GM19035 (cell line): ENCODE results near the gene URB1.
"Not testable (repeated sequence)": the region's sequence is repeated elsewhere in the genome, so short reads cannot be mapped to it uniquely, and the experiment has no call there.

Source experiments
- ATAC-seq: cut with Tn5 transposase; IDR thresholded peaks from one replicate; pipeline ENCODE4 v1.9.1; 2021; ENCODE audit not compliant: unreplicated experiment

The URB1 gene

GRCh38 chr21:32298658-32299081 is 94.1 kb downstream of the URB1 start, which contains the start of gene MRAP:
Gene MRAP (plus strand): TSS chr21:32298855. CDS start chr21:32298972, 117 bp downstream.
- no peak for ATAC-seq

- no peak for ATAC-seq
These were observed 94.7 kb downstream of the URB1 start for GRCh38 chr21:32298148-32298559.

DNA sequence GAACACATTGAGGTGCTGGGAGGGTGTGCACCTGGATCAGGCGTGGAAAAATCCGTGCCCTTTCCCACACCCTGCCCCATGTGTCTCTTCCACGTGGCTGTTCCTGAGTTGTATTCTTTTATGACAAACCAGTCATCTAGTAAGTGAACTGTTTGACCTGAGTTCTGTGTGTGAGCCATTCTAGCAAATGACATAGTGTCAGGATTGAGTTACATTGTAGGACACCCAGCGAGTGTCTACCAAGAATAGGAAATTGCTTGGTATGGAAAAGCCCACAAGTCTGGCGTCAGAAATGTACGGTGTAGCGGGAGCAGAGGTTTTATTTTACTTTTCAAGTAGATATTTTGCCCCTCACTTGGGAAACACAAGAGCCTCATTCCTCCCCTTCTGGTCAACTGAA is 95.4 kb downstream of the URB1 start:
- ATAC-seq: no peak

DNA sequence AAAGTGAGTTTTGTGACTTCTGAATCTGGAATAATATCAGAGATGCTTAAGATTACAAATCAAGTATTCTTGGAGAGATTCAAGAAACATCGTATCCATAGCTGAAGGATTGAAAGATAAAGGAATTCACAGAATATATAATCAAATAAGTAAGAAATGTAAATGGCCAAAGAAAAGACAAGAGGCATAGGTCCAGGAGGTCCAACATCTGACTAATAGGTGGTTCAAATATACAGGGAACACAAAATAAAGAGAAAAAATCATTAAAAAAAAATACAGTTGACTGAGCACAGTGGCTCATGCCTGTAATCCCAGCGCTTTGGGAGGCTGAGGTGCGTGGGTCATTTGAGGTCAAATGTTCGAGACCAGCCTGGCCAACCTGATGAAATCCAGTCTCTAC is 107.3 kb downstream of the URB1 start:
- ATAC-seq: no peak

- ATAC-seq: no peak
These were observed 109.8 kb downstream of the URB1 start for GRCh38 chr21:32282992-32283391.

DNA sequence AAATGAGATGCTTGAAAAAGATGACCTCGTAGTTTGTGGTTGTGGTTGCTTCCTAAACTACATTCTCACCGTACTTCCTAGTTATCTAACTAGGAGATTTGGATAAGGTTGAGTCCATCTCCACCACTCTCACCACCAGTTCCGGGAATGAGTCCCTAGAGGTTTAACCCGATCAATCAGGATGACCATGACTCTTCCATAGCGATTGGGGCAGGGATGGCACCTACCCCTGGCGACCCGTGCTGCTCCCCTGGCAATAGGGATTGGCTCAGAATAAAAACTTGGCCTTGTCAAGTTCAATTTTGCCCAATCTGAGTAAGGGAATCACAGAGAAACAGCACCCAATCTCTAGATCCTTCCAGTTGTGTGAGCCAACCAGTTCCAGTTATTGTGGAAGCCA is 111.3 kb downstream of the URB1 start:
- ATAC-seq: no peak

GRCh38 chr21:32279377-32279680 is 113.5 kb downstream of the URB1 start:
- ATAC-seq: no peak

GRCh38 chr21:32278518-32279376 is 114.1 kb downstream of the URB1 start, which contains the start of gene MIS18A:
Gene MIS18A (minus strand): TSS chr21:32279049. CDS start chr21:32279014, 35 bp downstream.
- peak; percentile 93 for ATAC-seq

DNA sequence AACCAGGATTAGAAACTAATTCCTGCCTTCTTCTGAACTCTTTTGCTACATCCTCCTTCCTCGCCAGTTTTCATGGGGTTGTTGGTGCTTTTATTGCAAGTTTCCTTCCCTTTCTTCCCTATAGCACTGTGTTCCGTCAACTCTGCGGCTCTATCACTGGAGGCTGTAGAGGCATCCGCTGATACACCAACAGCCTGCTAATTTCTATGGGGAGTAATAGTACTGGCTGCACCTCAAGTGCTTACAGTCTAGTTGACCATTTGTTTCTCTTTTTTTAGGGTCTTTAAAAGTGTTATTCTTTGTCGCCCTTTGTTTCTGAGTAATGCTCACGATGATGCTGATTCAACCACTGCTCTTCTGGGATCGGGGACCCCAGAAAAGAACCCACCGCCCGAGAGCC is 114.7 kb downstream of the URB1 start:
- no peak for ATAC-seq

DNA sequence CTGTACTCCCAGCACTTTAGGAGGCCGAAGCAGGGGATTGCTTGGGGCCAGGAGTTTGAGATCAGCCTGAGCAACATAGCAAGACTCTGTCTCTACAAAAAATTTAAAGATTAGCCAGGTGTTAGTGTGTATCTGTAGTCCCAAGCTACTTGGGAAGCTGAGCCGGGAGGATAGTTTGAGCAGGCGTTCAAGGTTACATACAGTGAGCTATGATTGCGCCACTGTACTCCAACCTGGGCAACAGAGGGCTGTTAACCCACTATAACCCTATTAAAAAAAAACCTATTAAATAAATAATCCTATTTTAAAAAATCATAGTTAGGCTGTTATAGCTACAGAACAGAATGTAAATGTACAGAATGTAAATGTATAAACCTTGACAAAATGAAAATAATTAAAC is 116.1 kb downstream of the URB1 start:
- ATAC-seq: no peak

- no peak for ATAC-seq
These were observed 122.1 kb downstream of the URB1 start for GRCh38 chr21:32270748-32271147.

- ATAC-seq: not testable (repeated sequence)
These were observed 127.5 kb downstream of the URB1 start for GRCh38 chr21:32265321-32265720.

- no peak for ATAC-seq
These were observed 130.9 kb downstream of the URB1 start for GRCh38 chr21:32261929-32262328.
